ENCODE data around the gene SCN1A.
"Not testable (repeated sequence)": the region's sequence is repeated elsewhere in the genome, so short reads cannot be mapped to it uniquely, and the experiment has no call there.

Gene SCN1A

DNA sequence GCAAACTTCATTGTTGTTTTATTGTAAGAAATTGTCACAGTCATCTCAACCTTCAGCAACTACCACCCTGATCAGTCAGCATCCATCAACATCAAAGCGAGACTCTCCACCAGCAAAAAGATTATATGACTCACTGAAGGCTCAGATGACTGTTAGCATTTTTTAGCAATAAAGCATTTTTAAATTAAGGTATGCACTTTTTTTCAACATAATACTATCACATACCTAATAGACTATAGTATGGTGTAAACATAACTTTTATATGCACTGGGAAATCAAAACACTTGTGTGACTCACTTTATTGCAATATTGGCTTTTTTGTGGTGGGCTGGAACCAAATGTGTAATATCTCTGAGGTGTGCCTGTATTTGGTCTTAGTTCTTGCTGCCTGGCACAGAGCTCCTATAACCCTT, 15.6 kb downstream of the SCN1A start:
- TF ChIP-seq, protein P1, sequence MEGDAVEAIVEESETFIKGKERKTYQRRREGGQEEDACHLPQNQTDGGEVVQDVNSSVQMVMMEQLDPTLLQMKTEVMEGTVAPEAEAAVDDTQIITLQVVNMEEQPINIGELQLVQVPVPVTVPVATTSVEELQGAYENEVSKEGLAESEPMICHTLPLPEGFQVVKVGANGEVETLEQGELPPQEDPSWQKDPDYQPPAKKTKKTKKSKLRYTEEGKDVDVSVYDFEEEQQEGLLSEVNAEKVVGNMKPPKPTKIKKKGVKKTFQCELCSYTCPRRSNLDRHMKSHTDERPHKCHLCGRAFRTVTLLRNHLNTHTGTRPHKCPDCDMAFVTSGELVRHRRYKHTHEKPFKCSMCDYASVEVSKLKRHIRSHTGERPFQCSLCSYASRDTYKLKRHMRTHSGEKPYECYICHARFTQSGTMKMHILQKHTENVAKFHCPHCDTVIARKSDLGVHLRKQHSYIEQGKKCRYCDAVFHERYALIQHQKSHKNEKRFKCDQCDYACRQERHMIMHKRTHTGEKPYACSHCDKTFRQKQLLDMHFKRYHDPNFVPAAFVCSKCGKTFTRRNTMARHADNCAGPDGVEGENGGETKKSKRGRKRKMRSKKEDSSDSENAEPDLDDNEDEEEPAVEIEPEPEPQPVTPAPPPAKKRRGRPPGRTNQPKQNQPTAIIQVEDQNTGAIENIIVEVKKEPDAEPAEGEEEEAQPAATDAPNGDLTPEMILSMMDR (IDR thresholded peaks at IDR 0.05; ENCODE audit: control extremely low read depth, extremely low read depth, low read depth, missing control alignments): no peak
- ChIA-PET POLR2A (no interaction called here), CTCF (interaction anchor here (0.9 to 1.6 kb wide), 3 partner anchors 22 to 60 kb away, joined by 3 to 4 read pairs (median 3); no protein-coding TSS in a partner anchor)
- no peak for DNase-seq (ENCODE audit: extremely low spot score)

DNA sequence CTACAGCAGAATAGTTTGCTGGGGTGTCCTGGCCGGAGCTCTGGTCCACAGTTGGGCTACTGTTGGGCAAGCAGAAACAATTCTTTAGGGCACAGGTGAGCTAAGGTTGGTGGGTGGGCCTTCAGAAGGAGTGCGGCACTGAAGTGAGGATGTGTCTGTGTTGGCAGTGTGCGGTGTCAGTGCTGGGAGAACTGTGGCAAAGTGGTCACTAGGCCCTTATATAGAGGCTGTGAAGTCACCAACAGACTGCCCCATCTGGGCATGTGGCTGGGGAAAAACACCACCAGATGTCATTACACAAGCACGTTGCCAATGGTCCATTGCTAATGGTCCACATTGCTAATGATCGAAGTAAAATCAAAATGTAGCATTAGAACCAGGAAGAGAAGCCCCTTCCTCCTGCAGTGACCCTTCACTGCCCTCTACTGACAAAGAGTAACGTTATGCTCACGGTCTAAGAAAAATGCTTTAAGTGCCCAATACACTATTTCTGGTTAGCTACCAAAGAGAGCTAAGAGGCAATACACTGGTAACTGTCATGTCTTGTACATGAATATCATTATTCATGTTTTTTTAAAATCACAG, 21.3 kb downstream of the SCN1A start:
- TF ChIP-seq, protein P1 (IDR thresholded peaks at IDR 0.05; ENCODE audit: control extremely low read depth, extremely low read depth, low read depth, missing control alignments): no peak
- ChIA-PET CTCF (interaction anchor here (1.2 to 1.7 kb wide), 2 partner anchors 38 to 153 kb away, joined by 3 to 4 read pairs; partner anchors contain the start of gene TTC21B), POLR2A (no interaction called here)
- DNase-seq (ENCODE audit: extremely low spot score): no peak

- ChIA-PET CTCF (interaction anchor here (1.1 kb wide), 1 partner anchor 148 kb away, joined by 3 read pairs; no protein-coding TSS in a partner anchor), POLR2A (no interaction called here)
- no peak for DNase-seq (ENCODE audit: extremely low spot score)
- TF ChIP-seq, protein P1 (IDR thresholded peaks at IDR 0.05; ENCODE audit: control extremely low read depth, extremely low read depth, low read depth, missing control alignments): no peak
Observed at GRCh38 chr2:166104773-166105172, 23.0 kb downstream of the SCN1A start.

DNA sequence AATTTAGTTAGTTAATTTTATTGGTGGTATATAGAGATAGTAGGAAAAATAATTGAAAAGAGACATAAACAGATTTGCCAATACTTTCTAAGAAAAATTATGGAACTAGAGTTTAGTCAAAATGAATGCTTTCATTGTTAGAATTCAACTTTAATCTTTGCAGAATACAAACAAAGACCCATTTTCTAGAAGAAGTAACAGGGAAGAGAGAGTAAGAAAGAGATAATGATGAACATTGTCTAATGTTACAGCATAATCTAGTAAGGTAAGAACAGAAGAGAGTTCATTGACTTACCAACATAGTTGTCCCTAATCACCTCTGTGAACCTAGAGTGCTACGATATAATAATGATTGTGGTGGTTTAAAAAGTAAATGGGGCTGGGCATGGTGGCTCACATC, 23.7 kb downstream of the SCN1A start:
- no peak for DNase-seq (ENCODE audit: extremely low spot score)
- CTCF ChIA-PET: interaction anchor here (0.6 to 1.1 kb wide), 3 partner anchors 9 to 148 kb away, joined by 3 read pairs; partner anchors contain the start of gene SCN1A
- TF ChIP-seq, protein P1 (IDR thresholded peaks at IDR 0.05; ENCODE audit: control extremely low read depth, extremely low read depth, low read depth, missing control alignments): no peak
- POLR2A ChIA-PET: no interaction called here

- DNase-seq (ENCODE audit: extremely low spot score); POLR2A ChIA-PET: not testable (repeated sequence)
- CTCF ChIA-PET: interaction anchor here (0.9 to 1.1 kb wide), 3 partner anchors 8 to 11 kb away, joined by 3 read pairs; no protein-coding TSS in a partner anchor
Observed at GRCh38 chr2:166103277-166103676, 24.5 kb downstream of the SCN1A start.

- TF ChIP-seq, protein P1 (IDR thresholded peaks at IDR 0.05; ENCODE audit: control extremely low read depth, extremely low read depth, low read depth, missing control alignments): no peak
- CTCF ChIA-PET: interaction anchor here (0.9 to 1.0 kb wide), 2 partner anchors 9 to 31 kb away, joined by 3 read pairs; no protein-coding TSS in a partner anchor
- POLR2A ChIA-PET: no interaction called here
- DNase-seq (ENCODE audit: extremely low spot score): no peak
Observed at GRCh38 chr2:166094325-166094724, 33.5 kb downstream of the SCN1A start.

GRCh38 chr2:166092889-166093288, 34.9 kb downstream of the SCN1A start:
- TF ChIP-seq, protein P1 (IDR thresholded peaks at IDR 0.05; ENCODE audit: control extremely low read depth, extremely low read depth, low read depth, missing control alignments): no peak
- DNase-seq (ENCODE audit: extremely low spot score): no peak
- POLR2A ChIA-PET: no interaction called here
- CTCF ChIA-PET: interaction anchor here (1.1 to 1.5 kb wide), 2 partner anchors 10 to 12 kb away, joined by 3 to 5 read pairs; no protein-coding TSS in a partner anchor
